GM18870 (cell line): ENCODE results near the gene PSMA5.
"Not testable (repeated sequence)": the region's sequence is repeated elsewhere in the genome, so short reads cannot be mapped to it uniquely, and the experiment has no call there.

ENCODE experiments used
- ATAC-seq: cut with Tn5 transposase; IDR thresholded peaks from one replicate; pipeline ENCODE4 v1.9.1; 2021; ENCODE audit warnings: moderate library complexity; ENCODE audit not compliant: unreplicated experiment

The PSMA5 gene

DNA sequence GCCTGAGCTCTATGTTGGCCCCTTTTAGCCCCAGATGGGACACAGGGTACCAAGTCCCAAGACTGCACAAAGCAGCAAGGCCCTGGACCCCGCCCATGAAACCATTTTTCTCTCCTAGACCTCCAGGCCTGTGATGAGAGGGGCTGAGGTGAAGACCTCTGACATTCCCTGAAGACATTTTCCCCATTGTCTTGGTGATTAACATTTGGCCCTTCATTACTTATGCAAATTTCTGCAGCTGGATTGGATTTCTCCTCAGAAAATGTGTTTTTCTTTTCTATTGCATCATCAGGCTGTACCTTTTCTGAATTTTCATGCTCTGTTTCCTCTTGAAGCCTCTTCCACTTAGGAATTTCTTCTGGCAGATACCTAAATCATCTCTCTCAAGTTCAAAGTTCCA is 8.2 kb upstream of the PSMA5 start:
- ATAC-seq: no peak

DNA sequence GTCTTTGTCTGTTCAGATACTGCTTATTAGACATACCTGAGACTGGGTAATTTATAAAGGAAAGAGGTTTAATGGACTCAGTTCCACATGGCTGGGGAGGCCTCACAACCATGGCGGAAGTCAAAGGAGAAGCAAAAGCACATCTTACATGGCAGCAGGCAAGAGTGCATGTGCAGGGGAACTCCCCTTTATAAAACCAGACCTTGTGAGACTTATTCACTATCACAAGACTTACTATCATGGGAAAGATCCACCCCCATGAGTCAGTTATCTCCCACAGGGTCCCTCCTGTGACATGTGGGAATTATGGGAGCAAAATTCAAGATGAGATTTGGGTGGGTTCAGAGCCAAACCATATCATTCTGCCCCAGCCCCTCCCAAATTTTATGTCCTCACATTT is 7.1 kb upstream of the PSMA5 start:
- no peak for ATAC-seq

DNA sequence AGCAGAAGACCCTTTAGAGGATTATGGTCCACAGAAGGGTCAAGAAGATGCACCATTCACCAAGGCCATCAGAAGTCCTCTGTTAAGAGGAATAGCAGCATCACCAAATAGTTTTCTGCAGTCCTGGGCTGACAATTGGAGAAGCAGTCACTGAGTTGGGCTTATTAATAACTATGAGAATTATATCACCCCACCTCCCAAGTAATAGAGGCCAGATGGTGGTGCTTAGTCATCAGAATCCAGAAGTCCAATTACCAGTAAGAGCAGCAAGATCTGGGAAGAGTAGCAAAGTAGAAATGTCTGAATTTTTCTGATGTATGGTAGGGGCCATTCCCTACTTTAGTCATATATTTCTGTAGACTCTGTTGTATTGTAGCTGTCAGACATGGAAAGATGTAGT is 6.1 kb upstream of the PSMA5 start:
- no peak for ATAC-seq

DNA sequence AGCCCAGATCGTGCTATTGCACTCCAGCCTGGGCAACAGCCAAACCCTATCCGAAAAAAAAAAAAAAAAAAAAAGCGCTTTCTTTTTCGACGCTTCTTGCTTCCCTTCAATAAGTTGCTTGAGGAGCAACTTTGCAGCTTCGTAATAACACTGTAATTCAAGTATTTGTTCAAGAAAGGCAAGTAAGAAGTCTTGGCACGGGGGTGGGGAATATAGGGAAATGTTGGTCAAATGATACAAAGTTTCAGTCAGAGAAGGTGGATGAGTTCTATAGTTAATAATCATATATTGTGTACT is 871 bp upstream of the PSMA5 start:
- ATAC-seq: no peak

DNA sequence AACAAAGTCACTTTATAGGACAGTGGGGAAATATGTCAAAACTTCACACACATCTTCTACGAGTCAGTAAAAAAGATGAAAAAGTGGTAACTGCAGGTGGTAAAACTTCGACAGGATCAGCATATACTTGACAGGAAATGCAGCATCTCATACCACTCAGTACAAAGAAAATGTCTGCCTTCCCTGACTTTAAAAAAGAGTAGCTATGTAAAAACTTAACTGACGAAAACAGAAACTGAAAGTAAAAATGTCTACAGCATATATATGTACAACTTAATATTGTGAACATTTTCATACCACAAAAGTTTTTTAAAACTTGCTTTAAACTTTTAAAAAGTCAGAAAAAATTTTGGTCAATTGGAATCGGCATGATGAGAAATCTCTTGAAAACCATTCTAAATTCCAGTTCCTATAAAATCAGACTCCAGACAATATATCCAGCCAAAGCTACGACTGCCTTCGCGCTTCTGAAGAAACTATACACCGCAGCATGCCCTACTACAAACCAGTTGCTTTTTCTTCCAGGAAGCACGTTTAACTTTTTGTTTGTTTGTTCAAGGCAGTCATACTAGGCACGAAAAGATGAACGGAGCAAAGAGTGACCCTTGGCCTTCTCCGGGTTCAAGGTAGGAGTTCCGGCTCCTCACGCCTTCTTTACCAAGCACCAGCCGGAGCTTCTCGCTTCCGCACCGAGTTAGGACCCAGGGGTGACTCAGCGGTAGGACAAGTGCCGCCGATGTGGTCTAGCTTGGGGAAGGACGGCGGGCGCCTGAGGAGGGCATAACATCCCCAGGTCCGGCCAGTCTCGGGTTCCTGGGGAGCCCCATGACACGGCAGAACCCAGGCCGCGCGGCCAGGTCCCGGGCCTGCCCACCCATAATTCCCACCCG is 612 bp downstream of the PSMA5 start:
- ATAC-seq: peak; percentile 25

DNA sequence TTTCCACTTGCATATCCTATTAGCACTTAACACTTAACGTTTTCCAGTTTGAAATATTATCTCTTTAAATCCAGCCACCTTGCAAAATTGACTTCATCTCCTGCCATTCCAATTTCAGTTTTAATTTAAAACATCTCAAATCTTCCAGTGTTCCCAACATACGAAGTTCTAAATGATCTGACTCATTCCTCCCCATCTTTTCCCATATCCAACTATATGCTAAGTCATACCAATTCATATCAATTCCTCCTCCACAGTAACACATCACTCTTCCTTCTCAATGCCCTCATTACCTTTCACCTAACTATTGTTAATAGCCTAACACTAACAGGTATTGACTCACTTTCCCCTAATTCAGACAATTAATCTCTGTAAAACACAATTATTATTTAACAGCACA is 2.8 kb downstream of the PSMA5 start:
- no peak for ATAC-seq

DNA sequence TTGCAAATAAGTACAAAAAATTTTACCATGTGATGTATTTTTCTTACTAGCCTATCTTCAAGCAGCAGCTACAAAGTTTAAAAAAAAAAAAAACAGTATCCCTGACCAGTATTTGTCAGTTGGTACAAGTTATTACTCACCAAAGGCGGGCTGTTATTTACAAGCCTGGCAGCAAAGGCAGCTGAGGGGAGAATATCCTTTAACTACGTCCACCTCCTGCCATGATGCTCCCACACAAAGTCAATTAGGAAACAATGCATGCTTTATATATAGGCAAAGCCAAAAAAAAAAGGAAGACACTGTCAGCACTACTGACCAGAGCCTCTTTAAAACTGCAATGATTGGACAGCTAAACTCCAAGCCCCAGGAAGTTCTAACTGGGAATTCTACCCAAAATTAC is 13.7 kb downstream of the PSMA5 start:
- ATAC-seq: no peak

DNA sequence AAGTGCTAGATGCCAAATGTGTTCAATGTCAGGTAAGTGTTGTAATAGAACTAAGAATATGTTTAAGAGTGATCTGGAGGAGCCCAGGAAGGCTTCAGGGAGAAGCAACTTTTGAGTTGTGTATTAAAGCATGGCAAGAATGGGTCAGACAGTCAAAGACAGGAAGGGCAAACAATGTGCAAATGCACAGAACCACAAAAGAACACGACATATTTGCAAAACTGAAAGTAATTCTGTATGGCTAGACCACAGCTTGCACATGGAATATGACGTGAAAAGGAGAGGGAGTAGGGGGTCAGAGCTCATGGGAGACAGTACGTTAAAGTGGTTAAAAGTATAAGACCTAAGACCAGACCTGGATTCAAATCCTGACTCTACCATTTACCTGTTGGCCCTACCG is 21.4 kb downstream of the PSMA5 start:
- ATAC-seq: no peak

DNA sequence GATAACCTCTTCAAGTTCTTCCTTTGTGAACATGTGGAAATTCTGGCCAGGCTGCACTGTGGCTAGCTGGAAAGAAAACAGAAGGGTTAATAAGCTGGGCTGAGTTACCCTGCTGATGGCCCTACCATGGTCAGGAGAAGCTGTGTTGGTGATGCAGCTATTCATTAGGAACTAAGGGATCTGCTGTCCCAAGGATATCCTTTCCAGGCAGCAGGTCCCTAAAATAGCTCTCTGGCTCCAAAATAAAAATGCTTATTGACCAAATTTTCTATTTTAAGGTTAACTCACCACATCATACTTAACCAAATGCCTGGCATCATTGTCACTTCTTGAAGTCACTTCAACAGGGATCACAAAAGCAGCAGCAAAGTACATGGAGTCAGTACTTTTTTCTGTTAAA is 24.2 kb downstream of the PSMA5 start:
- no peak for ATAC-seq

DNA sequence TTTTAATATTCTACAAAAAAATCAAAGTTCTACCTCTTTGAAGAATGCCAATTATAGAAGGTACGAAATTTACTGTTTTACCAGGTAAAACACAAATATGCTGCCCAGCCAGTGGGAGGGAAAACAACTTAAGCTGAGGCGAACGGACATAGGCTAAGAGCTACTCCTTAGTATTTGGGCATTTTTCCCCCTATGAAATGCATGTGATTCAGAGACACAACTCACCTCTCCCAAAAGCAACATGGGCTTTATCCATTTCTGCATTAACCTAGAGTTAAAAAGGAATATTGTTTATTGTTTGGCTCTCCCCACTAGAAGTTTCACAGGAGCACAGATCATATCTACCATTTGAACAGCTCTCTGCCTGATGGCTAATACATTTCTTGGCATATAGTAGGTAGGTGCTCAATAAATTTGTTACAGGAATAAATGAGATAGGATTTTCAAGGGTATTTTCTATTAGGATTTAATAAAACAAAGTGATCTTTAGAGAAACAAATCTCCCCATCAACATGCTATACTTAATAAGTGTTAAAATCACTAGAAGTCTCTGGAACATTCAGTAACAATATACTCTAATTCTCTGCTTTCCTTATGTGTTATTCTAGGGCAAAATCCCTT is 26.1 kb downstream of the PSMA5 start:
- no peak for ATAC-seq

DNA sequence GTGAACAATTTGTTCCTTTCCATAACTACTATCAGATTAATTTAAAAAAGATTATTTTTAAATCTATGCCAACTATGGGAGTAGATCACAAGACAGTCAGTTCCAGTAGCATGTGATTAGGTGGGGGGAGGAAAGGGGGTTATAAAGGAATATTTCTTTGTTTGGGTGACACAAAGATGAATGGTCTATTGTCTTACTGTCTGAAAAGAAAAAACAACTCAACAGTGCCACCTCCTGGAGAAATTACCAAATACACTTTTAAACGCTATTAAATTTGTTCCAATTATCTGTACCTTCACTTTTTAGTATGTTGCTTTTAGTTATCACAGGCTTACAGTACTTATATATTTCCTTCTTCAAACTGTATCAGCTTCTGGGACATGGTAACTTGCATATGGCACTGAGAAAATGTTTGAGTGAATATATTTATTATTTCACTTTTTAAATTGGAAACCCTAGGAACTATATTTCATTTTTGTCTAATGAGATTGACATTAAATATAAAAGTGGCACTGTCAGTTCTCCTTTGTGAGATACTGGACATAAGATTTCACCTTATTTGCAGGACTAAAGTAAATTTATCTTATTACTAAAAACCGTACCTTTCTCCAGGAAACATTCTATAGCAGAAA is 26.8 kb downstream of the PSMA5 start:
- no peak for ATAC-seq

DNA sequence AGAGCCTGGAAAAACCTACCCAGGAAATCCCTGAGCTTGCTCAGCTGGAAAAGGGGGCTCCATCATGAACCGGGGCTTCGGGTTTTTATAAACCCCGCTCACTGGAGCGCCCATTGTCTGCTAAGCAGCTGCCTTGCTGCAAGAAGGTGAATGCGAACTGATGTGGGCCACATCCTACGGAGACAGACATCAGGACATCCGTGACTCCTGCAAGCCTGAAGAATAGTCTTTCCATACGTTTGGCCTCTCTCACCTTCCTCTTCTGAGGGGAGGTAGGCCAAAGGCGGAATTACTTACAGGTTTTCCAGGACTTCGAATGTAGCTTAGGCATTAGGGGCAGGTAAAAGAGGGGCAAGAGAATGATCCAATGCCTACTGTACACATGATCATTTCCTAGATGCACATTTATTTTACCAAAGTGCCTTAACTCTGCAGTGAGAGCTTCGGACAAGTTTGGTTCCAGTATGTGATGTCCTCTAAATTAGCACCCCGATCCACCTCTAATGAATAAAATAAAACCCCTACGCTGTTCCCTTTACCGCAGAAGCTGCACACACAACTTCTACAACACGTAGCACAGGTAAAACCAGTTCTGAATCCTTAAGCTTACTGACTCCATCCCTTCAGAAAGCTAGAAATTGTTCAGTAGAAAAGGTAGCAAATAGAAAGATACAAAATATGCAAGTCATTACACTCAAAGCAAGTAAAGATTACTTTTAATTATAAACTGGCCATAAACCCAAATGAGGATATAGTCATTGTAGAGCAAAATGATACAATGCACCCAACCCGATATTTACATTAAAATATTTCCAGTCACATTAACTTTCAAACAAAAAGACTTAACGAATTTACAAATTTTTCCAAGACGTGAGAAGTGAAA is 27.7 kb downstream of the PSMA5 start:
- ATAC-seq: no peak

DNA sequence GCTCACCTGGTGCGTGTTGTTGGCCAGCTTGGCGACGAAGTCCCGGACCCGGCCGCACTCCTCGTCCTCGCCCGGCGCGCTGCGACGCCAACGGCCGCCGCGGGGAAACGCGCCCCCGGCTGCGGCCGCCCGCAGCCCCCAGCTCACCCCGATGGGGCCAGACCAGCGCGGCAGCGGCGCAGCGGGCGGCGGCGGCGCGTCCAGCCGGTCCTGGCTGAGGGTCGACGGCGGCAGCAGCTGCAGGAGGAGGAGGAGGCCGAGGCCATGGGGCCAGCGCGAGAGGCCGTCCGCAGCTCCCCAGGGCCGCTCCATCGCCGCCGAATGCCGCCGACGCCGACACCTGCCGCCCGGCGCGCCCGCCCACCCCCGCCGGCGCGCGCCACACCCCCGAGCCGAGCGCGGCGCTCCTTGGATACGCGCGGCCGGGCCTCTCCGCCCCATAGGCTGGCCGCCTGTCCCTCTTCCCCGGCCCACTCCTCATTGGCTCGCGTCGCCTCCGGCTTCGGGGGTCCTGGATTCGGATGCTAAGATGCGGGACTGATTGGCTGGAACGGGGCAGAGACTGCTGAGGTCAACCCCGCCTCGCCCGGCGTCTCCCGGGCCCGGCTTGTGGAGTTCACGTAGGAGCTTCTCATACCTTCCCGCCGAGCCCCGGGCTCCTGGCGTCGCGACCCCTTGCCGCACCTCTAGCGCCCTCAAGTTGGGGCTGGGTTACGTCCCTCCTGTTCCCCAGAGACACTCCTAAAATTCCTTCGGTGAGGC is 28.5 kb downstream of the PSMA5 start, which contains the start of gene SORT1:
Gene SORT1, minus strand, starts transcription at position 338 of the 762 bp plus-strand sequence. Its CDS starts 26 bp downstream, at position 312.
- ATAC-seq: no peak

DNA sequence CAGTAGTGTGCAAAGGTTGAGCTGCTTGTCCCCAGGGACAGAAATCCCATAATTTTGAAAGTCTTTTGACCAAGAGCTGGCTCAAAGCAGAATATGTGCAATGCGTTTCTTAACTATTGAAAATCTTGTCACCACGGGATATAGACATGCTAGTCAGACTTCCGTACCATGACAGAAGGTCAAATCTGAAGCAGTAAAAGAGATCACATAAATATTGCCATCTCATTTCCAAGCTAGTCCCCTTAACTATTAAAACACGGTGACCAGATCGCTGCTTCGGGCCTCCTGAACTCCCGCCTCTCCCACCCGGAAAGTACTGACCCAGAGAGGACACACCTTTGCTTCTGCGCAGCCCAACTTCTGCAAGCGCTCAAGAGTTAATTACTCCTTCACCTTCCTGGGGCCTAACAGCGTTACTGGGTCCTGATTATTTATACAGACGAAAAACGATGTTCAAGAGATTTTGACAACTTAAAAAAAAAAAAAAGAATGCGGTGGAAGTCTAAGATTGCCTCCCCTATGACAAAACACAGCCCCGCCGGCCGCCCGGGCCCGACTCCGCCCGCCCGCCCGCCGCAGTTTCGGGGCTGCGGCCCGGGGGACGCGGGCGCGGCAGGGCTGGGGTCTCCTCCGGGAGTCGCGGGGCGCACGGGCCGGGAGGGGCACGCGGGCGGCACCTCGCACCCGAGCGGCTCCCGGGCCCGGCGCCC is 29.2 kb downstream of the PSMA5 start:
- ATAC-seq: no peak

DNA sequence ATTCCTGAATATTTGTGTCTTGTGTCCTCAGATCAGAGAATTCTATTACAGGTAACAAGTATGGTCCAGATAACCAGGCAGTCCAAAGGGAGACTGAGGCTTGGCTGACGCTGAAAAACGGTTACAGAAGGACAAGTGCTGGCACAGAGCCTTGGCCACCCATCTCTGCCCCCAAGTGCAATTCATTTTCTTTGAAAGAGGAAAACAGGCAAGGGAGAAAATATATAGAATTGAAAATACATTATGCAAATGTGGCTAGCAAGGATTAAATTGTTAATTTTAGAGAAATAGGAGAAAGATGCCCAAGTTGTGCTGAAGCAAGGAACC is 29.8 kb downstream of the PSMA5 start:
- no peak for ATAC-seq

DNA sequence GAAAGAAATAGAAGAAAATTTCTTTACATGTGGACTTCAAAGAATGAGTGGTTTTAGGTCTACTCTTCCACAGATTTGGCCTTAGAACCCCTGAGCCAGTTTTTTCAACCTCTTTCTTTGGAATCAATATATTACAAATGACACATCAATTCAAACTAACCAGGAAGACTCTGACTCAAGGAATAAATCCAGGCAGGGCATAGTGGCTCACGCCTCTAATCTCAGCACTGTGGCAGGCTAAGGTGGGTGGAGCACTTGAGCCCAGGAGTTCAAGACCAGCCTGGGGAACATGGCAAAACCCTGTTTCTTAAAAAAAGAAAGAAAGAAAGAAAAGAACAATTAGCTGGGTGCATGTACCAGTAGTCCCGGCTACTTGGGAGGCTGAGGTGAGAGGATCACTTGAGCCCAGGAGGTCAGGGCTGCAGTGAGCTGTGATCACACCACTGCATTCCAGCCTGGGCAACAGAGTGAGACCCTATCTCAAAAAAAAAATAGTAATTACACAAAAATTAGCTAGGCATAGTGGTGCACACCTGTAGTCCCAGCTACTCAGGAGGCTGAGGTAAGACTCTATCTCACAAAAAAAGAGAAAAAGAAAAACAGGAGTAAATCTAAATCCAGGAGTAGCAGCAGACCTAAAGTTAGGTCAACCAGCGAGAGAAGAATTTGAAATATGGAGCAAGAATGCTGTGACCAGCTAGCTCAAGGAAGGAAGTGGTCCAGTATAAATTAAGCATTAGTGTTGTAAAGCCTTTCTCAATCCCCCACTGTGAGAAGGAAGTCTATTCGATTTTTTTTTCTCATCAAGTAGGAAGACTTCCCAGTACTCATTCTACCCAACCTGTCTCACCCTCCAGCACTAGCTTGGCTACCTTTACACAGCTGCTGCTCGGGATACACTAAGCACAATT is 30.4 kb downstream of the PSMA5 start:
- ATAC-seq: no peak

DNA sequence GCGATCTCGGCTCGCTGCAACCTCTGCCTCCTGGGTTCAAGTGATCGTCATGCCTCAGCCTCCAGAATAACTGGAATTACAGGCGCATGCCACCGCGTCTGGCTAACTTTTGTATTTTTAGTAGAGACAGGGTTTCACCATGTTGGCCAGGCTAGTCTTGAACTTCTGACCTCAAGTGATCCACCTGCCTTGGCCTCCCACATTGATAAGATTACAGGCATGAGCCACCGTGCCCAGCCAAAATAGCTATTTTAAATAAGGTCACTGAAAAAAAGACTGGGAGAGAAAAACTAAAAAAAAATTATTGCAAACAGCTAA is 31.0 kb downstream of the PSMA5 start:
- not testable (repeated sequence) for ATAC-seq

DNA sequence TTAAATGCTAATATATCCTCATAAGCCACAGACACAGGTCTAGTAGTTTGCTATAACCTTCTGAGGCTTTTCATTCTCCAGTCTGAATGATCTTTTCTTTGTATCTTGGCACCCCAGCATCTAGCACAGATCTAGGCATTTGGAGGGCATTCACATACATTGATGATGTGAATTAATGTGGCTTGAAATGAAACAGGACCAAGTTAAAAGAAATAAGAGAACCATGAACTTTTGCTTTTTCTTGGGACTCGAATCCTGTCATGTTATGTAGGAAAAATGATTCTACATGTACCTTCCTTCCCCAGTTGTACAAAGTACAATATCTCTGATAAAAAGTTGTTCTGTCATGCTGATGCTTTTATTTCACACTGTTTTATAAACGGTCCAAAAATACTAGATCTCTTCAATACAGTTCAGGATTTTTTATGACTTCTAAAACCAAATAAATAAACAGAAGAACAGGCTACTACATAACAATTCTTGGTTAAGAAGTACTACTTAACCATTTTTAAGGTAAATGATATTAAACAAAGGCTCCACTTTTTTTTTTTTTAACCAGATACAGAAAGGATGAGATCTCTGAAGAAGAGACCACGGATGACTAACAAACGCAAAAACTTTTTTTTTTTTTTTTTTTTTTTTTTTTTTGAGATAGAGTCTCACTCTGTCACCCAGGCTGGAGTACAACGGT is 31.5 kb downstream of the PSMA5 start:
- no peak for ATAC-seq
